Epithelial cell of proximal tubule (primary cell): Measurements from ENCODE around the gene SLC5A4. TPM values are rescaled to one million over a fixed set of nuclear protein-coding genes. Genes with fewer than 3 reads are reported as not detected.
A peak's percentile ranks its signal among the peaks of the same experiment; 100 is the strongest.
"Not testable (repeated sequence)": the region's sequence is repeated elsewhere in the genome, so short reads cannot be mapped to it uniquely, and the experiment has no call there.

ENCODE experiments used
- DNase-seq: peaks from one replicate; pipeline ENCODE4 v3.0.0-alpha.2; 2011; ENCODE audit warnings: low read depth
- H3K4me3 ChIP-seq: 2 replicates; pipeline ENCODE4 v1.5.1; 2011; ENCODE audit warnings: low read depth, mild to moderate bottlenecking, low read length
- total RNA-seq: library from RNA; depleted of rRNA; stranded (reverse); fragments of >200 nt; gene quantifications from 2 replicates; pipeline ENCODE4 v1.2.3, GENCODE V29; 2015
- TF ChIP-seq, protein P1 (sequence below): conservative IDR thresholded peaks from 2 replicates; pipeline ENCODE4 v1.5.1; 2012; ENCODE audit warnings: low read depth, mild to moderate bottlenecking, low read length

SLC5A4 gene
- total RNA-seq = not detected in 2 replicates

DNA sequence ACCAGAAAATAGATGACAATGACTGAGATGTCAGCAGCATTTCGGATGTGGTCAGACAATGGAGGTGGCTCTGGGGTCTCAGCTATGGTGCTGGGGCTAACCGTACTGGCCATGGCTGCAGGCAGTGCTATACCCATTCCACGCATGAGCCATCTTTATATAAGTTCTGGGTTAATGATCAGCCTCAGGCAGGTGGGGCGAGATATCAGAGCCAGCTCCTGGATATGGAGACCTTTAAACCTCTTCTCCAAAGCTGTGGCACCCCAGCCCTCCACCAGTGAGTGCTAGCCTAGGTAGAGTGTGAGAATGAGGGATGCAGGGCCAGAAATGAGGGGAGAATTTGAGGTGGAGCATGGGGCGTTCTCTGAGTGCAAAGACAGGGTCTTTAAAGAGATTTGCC, at the start of gene SLC5A4:
Gene SLC5A4 (minus strand): TSS at position 131 of the 400 bp plus-strand sequence. CDS start 18 bp downstream, at position 113.
- TF ChIP-seq, protein P1, sequence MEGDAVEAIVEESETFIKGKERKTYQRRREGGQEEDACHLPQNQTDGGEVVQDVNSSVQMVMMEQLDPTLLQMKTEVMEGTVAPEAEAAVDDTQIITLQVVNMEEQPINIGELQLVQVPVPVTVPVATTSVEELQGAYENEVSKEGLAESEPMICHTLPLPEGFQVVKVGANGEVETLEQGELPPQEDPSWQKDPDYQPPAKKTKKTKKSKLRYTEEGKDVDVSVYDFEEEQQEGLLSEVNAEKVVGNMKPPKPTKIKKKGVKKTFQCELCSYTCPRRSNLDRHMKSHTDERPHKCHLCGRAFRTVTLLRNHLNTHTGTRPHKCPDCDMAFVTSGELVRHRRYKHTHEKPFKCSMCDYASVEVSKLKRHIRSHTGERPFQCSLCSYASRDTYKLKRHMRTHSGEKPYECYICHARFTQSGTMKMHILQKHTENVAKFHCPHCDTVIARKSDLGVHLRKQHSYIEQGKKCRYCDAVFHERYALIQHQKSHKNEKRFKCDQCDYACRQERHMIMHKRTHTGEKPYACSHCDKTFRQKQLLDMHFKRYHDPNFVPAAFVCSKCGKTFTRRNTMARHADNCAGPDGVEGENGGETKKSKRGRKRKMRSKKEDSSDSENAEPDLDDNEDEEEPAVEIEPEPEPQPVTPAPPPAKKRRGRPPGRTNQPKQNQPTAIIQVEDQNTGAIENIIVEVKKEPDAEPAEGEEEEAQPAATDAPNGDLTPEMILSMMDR = no peak
- DNase-seq = no peak
- no peak within 1 kb of the TSS for H3K4me3 ChIP-seq

- not testable (repeated sequence) for H3K4me3 ChIP-seq, DNase-seq
Observed at GRCh38 chr22:32293921-32294320, 38.8 kb upstream of the SLC5A4 start.

DNA sequence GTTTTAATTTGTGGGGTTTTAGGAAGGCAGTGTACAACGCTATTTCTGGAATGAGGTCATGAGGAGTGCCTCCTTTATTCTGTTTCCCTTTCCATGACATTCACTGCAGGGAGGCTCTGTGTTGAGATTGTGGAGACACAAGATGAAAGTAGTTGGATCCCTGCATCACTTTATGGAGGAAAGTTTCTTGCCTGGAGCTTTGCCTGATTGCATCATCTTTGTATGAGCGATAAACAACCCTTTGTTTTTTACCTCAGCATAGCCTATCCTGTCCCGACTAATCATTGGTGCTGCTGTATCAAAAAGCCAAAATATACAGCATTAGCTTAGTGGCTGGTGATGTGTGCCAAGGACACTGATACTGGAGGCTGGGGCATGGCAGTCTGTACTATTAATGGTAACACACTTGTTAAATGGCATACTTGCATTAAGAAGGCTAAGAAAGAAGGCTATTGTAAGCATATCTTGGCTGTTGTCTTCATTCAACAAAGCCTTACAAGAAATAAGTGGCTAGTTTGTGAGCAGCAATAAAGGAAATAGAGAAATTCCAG, 31.2 kb upstream of the SLC5A4 start:
- no peak for DNase-seq
- H3K4me3 ChIP-seq = no peak overlapping the region
- TF ChIP-seq, protein P1 = no peak

- TF ChIP-seq, protein P1 = no peak
- peak; percentile 13 for DNase-seq
- H3K4me3 ChIP-seq = no peak overlapping the region
Observed at GRCh38 chr22:32281072-32281471, 25.9 kb upstream of the SLC5A4 start.

GRCh38 chr22:32275353-32275752, 20.2 kb upstream of the SLC5A4 start:
- not testable (repeated sequence) for DNase-seq, H3K4me3 ChIP-seq

GRCh38 chr22:32271389-32271788, 16.2 kb upstream of the SLC5A4 start:
- no peak overlapping the region for H3K4me3 ChIP-seq
- TF ChIP-seq, protein P1 = no peak
- DNase-seq = no peak

- TF ChIP-seq, protein P1 = no peak
- no peak for DNase-seq
- no peak overlapping the region for H3K4me3 ChIP-seq
Observed at GRCh38 chr22:32270641-32271369, 15.7 kb upstream of the SLC5A4 start.

- DNase-seq = no peak
- TF ChIP-seq, protein P1 = no peak
- no peak overlapping the region for H3K4me3 ChIP-seq
Observed at GRCh38 chr22:32269316-32269715, 14.2 kb upstream of the SLC5A4 start.
